ENCODE measurements around the gene OR2A42.
"Not testable (repeated sequence)": the region's sequence is repeated elsewhere in the genome, so short reads cannot be mapped to it uniquely, and the experiment has no call there.

OR2A42 gene

GRCh38 chr7:144219149-144219548, 20.3 kb downstream of the OR2A42 start:
- not testable (repeated sequence) for DNase-seq

DNA sequence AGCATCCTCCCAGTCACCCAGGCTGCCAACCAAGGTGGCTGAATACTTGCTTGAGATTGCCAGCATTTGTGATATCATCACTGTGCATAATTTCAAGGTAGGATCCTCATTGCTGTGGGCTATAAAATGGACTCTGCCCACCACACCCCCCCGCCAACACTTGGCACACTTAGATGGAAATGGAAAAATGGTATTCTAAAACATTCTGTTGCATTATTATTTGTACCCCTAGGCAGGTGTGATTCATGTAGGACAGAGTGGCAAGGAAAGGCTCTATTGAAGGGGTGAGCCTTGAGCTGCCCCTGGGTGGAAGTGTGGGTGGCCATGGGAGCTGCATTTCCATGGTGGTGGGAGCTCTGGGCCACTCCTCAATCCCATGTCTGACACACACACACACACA, 20.8 kb downstream of the OR2A42 start:
- not testable (repeated sequence) for DNase-seq

DNA sequence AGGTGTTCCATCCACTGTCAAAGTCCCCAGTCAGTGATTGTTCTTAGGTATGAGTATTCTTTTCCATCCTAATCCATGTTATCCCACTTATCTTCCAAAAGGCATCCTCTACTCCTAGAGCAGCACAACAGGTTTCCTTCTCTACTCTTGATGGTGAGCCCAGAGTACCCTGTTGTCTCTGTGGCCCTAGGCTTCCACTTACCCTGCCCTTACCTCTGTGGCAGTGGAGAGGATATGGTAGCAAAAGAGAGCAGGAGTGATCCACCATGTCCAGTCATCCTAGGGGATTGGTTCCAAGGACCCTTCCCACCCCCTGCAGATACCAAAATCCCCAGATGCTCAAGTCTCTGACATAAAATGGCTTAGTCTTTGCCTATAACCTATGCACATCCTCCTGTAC, 22.2 kb downstream of the OR2A42 start:
- not testable (repeated sequence) for DNase-seq

GRCh38 chr7:144205306-144205705, 34.1 kb downstream of the OR2A42 start:
- not testable (repeated sequence) for DNase-seq

DNA sequence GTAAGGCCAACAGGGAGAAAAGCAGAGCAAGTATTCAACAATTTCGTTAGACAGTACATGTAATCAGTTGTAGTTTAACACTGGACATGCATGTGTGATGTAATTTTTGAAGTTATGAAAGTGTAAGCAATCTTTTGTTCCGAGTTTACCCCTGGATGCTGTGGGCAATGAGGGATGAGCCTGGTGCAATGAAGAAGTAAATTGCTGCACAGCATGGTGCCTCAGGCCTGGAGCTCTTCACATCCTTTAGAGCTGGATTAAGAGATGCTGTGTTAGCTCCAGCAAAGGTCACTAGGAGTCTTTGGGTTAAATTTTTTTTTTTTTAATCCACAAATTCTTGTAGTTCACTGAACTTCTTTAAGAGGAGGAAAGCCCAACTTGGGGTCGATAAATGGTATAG, 36.3 kb downstream of the OR2A42 start:
- DNase-seq: not testable (repeated sequence)

DNA sequence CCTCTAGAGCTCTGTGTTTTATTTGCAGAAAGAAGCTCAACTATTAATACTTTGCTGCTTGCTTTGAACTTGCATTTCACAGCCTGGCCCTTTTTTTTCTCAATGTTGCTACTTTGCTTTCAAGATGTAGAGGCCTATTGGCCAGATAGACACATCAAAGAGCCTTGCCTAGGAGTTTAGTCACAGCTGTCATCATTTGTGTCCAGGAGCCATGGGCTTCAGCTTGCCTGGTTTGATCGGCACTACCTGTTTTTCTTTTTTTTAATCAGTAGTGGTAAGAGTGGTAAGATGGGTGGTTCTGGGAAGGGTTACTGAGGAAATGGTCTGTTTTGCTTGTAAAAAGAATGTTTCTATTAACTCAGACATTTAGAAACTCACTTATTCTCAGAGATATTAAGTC, 37.4 kb downstream of the OR2A42 start:
- DNase-seq: not testable (repeated sequence)

- DNase-seq: not testable (repeated sequence)
Observed at GRCh38 chr7:144198934-144199333, 40.5 kb downstream of the OR2A42 start.

GRCh38 chr7:144195212-144195872, 44.1 kb downstream of the OR2A42 start, which contains the start of gene ARHGEF35:
ARHGEF35 (minus strand) TSS chr7:144195833; CDS start chr7:144188383, 7,450 bp downstream.
- DNase-seq: not testable (repeated sequence)

GRCh38 chr7:144194453-144194852, 45.0 kb downstream of the OR2A42 start:
- not testable (repeated sequence) for DNase-seq

GRCh38 chr7:144193782-144194181, 45.6 kb downstream of the OR2A42 start:
- DNase-seq: not testable (repeated sequence)

DNA sequence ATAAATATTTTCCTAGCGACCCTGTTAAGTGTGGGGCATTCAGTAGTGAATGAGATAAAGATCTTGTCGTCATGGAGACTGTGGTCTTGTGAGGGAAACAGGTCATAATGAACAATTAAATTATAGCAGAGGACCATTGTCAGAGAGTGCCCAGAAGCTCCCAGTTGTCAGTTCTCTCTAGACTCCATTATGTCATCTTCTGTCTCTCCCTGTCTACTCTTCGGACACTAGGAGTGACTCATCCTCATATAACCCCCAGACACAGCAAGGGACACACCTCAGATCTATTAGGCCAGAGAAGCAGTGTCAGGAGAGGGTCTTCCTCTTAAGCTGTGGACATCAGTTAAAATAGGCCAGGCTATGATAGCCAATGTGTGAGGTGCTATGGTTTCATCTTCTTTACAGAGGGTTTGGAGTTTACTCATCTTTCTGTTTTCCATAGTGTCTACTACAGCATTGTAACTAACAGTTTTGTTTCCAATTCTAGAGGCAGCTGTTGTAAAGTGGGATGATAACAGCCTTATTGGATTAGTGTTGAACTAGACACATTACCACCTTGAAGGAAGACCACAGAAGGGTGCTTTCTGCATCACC, 50.7 kb downstream of the OR2A42 start:
- not testable (repeated sequence) for DNase-seq

DNA sequence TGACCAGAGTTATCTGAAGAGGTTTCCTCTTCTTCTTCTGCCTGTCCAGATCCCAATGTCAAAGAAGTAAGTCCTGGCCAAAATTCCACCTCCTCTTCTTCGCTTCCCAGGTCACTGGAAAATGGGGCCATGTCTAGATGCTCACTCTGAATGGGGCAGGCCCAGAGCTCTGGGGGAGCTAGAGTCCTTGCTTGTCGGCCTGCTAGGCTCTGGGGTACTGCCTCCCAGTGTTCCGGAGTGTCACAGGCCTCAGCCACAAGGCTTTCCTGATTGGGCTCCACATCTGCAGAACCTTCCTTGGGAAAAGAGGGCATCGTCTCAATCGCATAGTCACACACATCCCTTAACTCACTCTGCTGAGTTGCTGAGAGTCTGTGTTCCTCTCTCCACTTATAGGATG, 51.6 kb downstream of the OR2A42 start:
- DNase-seq: not testable (repeated sequence)

GRCh38 chr7:144183166-144183565, 56.2 kb downstream of the OR2A42 start, which contains the start of gene CTAGE4:
CTAGE4 (plus strand) TSS chr7:144183466; CDS start chr7:144183504, 38 bp downstream.
- not testable (repeated sequence) for DNase-seq

- DNase-seq: not testable (repeated sequence)
Observed at GRCh38 chr7:144179165-144179479, 60.3 kb downstream of the OR2A42 start.

DNA sequence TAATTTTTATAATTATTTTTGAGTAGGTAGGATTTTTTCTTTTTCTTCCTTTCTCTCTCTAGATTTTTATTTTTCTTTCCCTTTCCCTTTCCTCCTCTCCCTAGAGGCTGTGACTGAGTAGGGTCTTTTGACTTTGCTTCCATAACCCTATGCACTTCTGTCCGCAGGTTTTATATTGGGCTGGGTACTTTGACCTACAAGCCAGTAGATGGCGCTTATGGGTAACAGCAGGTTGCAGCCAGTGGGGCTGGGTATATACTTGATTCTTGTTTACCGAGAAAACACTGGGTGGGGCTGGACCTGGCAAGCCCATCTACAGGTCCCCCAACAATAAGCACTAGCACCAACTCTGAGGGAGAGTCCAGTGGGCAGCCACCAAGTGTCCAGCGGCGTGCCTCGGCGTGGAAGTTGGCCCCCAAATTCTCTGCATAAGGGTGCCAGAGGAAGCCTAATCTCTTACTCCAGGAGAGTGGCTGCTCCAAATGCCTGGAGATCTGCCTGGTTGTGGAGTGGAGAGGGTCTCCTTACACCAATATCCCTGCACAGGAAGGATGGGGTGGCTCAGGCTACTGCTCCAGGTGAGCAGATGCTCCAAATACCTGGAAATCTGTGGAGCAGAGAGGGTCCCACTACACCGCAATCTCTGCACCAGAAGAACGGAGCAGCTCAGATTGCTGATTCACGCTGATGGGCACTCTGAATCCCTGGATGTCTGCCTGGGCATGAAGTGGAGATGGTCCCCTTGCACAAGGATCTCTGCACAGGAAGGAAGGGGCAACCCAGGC, 60.8 kb downstream of the OR2A42 start:
- peak; percentile 38 for DNase-seq
